GM23248 (cell line): ENCODE results near the gene SPPL3.

Experiments used
- EZH2 ChIP-seq: fragments of 200-600 bp; sonication (generic); IDR thresholded peaks from 2 replicates; pipeline ENCODE4 v1.6.1; 2018; ENCODE audit warnings: antibody characterized with exemption, mild to moderate bottlenecking; ENCODE audit not compliant: insufficient read depth, poor library complexity, severe bottlenecking
- EZH2phosphoT487 ChIP-seq: fragments of 200-600 bp; sonication (generic); IDR thresholded peaks from 2 replicates; pipeline ENCODE4 v1.6.1; 2018; ENCODE audit warnings: antibody characterized with exemption, moderate library complexity, mild to moderate bottlenecking, low read depth; ENCODE audit not compliant: insufficient read depth

DNA sequence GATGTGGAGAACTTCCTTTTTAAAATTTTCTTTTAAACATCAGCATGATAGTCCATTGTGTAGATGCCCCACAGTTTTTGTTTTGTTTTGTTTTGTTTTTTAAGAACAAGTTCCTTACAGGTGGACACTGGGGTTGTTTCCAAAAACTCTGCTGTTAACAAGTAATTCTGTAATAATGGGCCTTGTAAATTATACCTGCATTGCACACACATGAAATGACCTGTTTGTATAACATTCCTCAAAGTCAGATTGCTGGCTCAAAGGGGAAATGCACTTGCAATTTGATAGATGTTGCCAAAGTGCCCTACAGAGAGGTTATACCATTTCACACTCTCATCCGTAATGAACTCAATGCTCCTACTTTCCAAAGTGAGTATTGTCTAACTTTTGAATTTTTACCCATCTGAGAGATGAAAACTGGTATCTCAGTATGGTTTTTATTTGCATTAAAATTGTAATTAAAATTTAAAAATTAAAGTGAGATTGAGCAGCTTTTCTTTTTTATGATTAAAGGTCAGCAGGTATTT is 89.2 kb downstream of the SPPL3 start:
- no peak for TF ChIP-seq EZH2phosphoT487
- no peak for TF ChIP-seq EZH2
